ENCODE data around the gene EIF2D.
"Not testable (repeated sequence)": the region's sequence is repeated elsewhere in the genome, so short reads cannot be mapped to it uniquely, and the experiment has no call there.

Gene EIF2D, protein sequence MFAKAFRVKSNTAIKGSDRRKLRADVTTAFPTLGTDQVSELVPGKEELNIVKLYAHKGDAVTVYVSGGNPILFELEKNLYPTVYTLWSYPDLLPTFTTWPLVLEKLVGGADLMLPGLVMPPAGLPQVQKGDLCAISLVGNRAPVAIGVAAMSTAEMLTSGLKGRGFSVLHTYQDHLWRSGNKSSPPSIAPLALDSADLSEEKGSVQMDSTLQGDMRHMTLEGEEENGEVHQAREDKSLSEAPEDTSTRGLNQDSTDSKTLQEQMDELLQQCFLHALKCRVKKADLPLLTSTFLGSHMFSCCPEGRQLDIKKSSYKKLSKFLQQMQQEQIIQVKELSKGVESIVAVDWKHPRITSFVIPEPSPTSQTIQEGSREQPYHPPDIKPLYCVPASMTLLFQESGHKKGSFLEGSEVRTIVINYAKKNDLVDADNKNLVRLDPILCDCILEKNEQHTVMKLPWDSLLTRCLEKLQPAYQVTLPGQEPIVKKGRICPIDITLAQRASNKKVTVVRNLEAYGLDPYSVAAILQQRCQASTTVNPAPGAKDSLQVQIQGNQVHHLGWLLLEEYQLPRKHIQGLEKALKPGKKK

DNA sequence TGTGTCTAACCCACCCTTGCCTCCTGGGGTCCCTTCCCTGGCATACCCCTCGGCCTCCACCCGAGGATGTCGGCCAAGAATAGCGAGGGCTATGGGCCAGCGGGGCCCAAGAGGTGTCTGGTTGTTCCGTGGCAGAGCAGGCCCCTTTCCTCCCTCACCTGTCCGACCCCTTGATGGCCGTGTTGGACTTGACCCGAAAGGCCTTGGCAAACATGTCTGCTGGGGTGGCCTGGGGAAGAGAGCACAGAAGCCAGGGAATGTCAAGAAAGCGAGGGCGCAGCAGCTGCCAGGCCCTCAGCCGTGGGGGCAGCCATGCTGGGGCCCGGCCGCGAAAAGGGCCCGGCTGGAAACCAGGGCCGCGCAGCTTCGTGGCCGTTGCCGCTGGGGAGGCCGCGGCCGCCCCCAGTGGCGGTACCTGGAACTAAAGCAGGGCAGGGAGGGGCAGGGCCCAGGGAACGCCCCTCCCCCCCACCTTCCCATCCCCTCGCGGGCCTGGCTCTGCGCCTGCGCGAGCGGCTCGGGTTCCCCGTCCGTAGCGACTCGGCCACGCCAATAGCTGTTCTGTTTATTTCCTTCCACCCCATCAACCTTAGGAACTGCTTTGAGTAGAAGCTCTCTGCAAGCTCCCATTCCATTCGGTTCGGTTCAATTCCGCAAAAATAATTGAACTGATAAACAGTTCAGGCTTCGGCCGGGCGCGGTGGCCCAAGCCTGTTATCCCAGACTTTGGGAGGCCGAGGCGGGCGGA is at the start of gene EIF2D:
EIF2D (minus strand) TSS at position 337 of the 748 bp plus-strand sequence; CDS start at position 214, 123 bp downstream.
- DNase-seq (ENCODE audit: low read depth, low spot score) = peak; percentile 88

DNA sequence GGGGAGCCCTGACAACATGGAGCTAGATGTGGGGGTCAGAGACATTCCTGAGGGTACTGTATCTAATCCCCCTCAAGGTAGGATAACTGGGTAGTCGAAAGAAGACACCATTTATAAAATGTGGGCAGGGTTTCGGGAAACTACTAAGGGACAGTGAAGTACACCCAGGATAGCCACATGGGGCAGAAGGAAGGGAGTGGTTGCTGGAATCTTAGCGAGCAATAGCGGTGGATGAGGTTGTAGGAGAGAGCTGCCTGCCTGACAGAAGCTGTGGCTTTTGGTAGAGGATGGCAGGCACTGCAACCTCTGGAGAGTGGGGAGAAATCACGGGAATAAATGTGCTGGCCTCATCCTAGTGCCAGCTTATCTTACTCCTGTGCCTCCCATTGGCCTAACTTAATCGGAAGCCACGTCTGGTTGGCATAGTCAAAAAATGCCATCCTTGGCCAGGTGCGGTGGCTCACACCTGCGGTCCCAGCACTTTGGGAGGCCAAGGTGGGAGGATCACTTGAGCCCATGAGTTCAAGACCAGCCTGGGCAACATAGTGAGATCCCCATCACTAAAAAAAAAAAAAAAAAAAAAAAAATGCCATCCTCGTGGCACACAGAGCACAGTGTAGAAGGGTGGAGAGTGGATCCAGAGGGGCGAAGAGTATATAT is 49.0 kb upstream of the EIF2D start:
- DNase-seq (ENCODE audit: low read depth, low spot score) = no peak

DNA sequence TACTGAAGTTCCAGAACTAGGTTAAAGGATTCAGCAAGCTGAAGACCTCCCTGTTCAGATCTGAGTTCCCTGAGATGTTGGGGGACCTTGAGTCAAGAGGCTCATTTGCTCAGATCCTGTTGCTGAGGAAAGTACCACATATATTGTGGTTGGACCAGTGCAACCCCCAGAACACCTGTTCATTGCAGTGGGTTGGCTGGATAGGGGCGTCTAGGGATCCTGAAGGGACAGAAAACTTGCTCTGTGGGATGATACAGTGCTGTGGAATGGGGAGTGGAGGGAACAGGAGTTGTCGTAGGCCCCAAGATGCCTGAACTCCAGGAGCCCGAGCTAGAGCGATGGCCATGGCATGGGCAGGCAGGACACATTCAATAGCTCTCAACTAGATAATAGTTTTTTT is 47.9 kb upstream of the EIF2D start:
- no peak for DNase-seq (ENCODE audit: low read depth, low spot score)

DNA sequence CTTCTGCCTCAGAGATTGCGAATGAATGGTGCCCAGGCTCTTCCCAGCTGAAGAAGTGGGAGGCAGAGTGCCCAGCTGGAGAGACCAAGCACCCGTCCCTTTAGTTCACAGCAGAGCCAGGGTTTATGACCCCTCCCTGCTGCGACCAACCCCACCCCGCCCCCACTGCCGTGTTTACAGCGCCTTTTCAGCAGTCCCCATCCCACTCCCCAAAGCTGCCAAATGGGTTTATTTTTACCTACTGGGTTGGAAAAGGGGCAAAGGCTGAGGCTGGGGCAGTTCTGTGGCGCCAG is 46.7 kb upstream of the EIF2D start:
- no peak for DNase-seq (ENCODE audit: low read depth, low spot score)

DNA sequence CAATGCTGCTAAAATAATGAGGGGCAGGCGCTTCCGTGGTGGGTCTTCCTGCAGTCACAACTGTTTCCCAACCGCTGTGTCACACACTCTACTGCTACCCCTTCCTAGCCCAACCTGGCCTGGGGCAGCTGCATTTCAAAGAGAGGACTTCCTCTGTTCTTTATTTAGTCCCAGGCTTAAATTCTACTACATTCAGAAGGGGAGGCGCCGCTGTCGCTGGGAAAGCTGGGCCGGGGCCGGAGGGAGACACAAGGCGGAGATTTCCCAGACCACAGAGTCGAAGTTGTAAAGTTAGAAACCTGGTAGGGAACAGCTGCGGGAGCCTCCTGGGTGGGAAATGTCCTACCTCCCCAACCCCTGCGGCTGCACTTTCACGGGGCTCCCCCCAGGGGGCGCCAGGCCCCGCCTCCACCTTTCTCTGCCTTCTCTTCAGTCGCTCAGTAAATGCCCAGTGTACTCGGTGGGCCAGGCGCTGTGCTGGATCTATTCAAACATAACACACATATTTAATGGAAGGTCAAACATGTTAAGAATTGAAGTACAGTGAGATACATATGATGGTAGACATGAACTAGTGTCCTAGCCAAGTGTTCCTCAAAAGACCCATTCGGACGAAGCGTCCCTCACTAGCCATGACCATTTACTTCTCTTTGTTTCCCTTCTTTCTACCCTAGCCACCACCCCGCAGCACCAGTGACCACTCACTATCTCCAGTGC is 46.2 kb upstream of the EIF2D start:
- no peak for DNase-seq (ENCODE audit: low read depth, low spot score)

DNA sequence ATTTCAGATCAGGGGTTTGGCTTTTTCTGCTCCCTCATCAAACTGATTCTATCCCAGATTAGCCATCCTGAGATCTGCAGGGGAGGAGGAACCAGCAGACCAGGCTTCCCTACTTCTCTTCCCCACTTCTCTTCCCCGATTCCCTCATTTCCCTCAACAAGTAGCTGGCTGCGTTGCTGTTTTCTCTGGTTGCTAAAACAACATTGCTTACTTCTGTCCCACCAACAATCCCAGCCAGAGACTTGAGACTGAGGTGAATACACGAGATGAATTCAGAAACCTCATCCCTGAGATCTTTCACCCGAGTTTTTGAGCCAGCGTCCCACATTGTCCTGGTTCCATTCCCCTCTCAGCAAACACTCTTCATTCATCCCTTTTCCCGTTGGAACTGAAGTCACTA is 45.5 kb upstream of the EIF2D start:
- DNase-seq (ENCODE audit: low read depth, low spot score) = no peak

DNA sequence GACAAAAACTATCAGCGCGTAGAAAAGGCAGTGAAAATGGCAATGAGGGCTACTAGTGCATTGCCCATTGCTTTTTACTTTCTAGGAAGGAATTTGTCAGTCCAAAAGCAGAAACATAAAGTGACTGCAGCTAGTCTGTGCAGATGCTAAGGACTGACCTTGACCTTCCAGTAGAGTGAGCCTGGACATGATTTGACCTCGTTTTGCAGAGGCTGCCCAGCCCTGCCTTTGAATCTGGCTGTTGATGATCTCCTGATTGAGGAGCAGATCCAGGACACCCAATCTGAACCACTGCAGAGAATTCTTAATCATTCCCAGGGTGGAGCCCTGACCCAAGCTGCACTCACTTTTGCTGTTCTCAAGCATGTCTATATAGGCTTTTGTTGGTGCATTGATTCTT is 44.7 kb upstream of the EIF2D start:
- no peak for DNase-seq (ENCODE audit: low read depth, low spot score)

DNA sequence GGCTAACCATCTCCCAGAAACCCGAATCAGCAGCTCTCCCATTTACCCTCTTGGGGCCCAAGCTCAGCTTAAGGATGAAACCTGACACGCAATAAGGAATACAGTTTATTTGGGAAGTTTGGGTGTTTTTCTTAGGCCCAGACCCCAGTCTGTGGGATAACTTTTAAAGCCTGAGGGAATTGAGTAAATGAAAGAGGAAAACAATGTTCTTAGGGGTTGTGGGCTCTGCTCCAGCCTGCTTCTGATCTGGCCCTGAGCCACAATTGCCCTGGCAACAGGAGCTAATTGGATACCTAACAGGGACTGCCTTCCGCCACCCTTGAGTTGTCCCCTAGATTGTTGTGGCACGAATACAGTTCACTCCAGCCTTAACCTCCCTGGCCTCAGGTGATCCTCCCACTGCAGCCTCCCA is 43.2 kb upstream of the EIF2D start:
- DNase-seq (ENCODE audit: low read depth, low spot score) = no peak

DNA sequence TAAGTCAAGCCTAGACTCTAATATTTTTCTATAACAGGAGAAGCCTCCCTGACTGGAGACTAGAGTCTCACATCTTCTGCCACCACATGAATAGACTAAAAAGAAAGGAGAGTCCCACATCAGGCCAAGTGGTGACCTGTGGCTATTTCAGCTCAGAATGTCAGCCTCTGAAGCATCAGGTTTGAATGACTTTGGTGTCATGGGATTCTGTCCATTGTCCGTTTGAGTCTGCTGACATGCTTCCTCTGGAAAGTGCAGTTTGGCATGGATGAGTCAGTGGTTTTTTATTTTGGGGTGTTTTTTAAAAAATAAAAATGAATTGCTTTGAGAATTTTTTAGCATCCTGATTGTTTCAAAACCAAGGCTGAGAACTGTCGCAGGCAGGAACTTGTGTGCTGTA is 42.6 kb upstream of the EIF2D start:
- no peak for DNase-seq (ENCODE audit: low read depth, low spot score)

DNA sequence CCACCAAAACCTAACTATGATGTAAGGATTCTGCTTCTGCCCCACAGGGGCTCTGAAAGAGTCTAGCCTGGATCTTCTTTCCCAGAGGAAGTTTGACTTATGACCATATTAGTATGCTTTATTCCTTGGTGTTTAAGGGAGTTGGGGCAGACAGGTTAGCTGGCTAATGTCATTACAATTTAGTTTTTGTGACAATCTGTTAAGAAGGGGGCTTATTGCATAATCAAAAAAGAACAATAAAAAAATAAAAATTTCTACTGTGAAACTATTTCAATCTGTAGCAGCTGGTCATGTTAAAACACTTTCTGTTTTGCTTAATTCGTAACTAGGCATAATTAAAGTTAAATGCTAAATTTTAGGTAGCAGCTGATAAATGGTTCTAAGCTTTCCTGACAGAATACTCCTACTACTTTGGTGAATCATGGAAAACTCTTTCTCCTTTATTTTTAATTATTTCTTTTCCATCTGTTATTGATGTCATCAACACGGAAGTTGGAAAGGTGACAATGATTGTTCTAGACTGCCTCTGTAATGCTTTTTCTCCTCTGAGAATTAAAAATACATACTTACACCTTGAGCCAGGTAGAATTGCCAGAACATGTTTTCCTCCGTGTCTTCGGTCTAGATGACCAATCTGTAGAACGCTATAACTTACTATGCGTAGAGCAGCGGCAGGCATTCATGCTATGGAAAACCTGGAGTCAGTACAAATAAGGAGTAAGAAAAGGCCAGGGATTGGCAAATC is 41.6 kb upstream of the EIF2D start:
- no peak for DNase-seq (ENCODE audit: low read depth, low spot score)

DNA sequence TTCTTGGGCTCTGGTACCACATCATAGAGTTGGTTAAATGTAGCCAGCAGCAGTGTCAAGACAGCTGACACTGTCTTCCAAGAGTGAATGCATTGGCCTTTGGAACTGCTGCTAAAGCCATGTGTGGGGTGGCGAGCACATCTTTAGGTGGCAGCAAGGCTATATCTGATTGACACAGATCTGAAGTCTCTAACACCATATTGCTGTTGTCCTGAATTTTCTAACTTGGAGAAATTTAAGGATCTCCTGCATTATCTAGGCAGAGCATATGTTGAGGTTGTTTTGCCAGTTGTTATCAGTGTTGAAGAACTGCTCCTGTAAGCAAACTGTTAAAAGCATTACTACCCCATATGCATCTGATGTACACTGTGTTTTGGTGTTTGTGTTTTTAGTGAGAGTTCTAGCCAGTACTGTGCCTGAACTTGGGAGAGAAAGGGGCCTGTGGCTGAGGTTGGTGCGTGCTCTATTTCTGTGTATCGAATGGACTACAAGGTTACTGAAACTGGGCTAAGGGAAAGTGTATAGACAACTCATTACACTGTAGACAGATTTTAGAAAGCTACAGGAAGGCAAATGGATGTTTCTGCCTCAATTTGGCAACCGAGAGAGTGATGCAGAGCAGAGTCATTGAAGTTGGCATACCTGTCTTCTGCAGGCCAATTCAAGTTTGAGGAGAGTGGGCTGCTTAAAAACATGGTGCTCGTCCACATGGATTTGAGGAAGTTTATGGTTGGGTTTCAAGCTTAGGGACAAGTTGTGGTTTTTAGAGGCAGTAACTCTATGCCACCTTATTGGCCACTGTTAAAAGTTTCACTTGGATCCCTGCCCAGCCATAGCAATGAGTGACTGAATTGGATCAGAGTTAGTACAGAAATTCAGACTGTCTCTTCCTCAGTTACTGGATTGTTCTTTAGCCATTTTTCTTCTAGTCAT is 40.0 kb upstream of the EIF2D start:
- DNase-seq (ENCODE audit: low read depth, low spot score) = no peak

DNA sequence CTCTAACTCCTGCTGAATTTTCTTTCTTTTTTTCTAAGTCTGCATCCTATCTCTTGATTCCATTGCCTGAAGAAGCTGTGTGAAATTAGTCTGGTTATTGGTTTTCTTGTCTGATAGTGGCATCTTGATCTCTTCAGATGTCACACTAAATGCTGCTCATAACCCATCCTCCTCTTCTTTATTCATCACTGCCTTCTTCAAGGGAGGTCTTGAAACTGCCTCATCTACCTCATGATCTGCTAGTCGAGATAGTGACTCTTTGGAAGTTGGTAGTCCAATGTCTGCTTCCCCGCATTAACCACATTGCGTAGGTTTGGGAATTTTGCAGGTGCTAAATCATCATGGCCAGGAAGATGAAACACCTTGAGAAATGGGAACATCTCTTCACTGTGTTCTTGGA is 38.7 kb upstream of the EIF2D start:
- DNase-seq (ENCODE audit: low read depth, low spot score) = no peak

DNA sequence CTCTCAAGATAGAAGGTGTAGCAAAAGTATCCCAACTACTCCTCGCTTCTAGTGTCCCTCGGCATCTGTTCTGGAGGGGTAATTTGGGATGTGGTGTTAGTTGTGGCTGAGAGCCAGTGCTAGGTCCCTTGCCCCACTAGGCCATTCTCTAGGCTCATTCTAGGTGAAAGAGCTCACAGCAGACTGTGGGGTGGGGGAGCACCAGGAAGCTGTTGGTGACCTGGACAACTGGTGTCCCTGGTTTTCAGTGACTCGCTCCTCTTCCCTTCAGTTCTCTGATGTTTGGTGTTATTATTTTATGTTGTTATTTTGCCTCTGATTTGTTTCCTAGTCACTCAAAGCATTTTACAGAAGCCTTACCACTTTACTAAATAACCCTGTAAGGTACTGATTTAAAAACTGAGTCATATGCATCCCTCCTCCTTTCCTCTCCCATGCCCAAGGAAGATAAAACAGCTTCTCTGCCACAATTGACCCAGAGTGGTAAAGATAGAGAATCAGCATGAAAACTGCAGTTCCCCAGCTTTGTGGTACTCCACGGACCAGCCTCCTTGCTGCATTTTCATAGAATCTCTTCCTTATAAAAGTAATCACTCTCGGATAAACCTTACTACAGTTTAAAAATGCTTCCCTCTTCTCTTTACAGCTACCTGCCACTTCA is 37.1 kb upstream of the EIF2D start:
- DNase-seq (ENCODE audit: low read depth, low spot score) = no peak

DNA sequence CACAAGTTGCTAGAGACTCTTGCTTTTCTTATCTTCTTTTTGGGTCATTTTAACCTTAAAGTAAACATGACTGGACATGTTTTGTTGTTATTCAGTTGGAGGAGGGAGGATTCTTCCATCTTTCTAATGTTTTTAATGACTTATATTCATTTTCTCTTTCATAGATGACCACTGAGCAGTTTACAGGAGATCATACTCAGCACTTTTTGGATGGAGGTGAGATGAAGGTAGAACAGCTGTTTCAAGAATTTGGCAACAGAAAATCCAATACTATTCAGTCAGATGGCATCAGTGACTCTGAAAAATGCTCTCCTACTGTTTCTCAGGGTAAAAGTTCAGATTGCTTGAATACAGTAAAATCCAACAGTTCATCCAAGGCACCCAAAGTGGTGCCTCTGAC is 35.0 kb upstream of the EIF2D start:
- DNase-seq (ENCODE audit: low read depth, low spot score) = no peak

DNA sequence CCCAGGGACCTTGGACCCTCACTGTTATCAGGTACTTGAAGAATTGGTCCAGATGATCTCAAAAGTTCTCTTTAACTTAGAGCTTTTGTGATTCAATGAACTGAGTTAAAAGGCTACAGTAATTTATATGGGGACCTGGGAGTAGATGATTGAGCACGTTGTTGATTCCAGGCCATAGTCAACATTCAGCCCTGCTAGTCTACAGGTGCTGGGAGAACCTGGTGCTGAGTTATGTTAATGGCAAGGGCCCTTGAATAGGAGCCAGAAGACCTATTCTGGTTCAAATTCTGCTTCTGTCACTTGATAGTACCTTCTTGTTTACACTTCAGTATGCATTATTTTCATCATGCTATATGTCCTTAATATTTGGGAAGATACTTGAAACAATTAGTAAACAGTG is 34.2 kb upstream of the EIF2D start:
- no peak for DNase-seq (ENCODE audit: low read depth, low spot score)

DNA sequence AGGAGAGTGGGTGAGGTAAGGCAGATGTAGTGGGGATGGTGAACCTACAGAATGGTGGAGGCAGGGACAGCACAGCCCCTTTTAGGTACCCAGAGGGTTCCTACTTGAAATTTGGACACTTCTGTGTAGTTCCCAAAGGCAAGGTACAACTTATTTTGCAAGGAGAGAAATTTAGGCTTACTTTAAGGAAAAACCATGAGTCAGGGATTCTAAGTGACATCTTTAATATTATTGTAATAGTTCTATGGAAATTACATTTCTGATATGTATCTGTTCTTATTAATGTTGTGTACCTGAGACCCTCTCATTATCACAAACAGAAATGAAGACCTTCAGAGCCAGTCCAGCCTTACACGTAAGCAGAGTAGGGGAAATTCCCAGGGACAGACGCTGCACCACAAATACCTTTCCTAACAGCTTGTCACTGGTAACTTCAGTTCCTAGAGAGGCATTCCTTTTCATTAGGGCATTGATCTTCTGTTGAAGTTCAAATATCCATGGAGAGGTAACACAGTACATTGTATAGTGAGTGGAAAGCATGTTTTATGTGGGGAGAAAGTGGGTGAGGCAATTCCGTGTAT is 30.9 kb upstream of the EIF2D start:
- DNase-seq (ENCODE audit: low read depth, low spot score) = no peak

DNA sequence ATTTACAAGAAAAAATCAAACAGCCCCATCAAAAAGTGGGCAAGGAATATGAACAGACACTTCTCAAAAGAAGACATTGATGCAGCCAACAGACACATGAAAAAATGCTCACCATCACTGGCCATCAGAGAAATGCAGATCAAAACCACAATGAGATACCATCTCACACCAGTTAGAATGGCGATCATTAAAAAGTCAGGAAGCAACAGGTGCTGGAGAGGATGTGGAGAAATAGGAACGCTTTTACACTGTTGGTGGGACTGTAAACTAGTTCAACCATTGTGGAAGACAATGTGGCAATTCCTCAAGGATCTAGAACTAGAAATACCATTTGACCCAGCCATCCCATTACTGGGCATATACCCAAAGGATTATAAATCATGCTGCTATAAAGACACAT is 29.8 kb upstream of the EIF2D start:
- not testable (repeated sequence) for DNase-seq (ENCODE audit: low read depth, low spot score)

DNA sequence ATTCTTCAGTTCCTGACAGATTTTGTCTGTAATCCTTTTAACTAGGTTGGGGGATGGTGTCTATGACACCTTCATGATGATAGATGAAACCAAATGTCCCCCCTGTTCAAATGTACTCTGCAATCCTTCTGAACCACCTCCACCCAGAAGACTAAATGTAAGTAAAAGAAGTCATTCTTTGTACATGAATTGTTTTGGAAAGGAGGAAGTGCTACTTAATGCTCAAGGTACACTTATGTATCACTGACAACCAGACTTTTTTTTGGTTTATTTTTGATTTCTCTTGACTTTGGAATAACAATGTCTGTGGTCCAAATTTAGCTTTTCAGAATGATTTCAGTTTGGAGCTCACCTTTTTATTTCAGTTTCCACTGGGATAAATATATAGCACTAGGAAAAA is 25.3 kb upstream of the EIF2D start:
- no peak for DNase-seq (ENCODE audit: low read depth, low spot score)

DNA sequence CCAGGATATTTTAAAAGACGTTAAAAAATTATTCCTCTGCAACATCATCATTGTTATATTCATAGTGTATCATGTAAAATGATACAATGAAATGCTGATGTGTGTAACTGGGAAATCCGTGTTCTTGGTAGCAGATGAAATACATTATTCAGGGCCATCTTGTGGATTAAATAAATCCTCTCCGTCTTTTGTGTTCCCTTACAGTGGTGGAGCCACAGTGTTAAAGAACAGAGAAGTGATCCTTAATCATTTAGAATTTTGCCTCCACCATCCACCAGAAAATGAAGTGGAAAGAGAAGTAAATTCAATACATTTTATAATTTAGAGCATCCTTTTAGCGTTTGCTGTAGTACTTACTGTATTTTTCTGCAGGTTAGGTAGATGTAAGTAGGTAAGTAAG is 24.4 kb upstream of the EIF2D start:
- no peak for DNase-seq (ENCODE audit: low read depth, low spot score)
